ENCODE measurements around the gene RAB1B.
"Not testable (repeated sequence)": the region's sequence is repeated elsewhere in the genome, so short reads cannot be mapped to it uniquely, and the experiment has no call there.

The RAB1B gene

DNA sequence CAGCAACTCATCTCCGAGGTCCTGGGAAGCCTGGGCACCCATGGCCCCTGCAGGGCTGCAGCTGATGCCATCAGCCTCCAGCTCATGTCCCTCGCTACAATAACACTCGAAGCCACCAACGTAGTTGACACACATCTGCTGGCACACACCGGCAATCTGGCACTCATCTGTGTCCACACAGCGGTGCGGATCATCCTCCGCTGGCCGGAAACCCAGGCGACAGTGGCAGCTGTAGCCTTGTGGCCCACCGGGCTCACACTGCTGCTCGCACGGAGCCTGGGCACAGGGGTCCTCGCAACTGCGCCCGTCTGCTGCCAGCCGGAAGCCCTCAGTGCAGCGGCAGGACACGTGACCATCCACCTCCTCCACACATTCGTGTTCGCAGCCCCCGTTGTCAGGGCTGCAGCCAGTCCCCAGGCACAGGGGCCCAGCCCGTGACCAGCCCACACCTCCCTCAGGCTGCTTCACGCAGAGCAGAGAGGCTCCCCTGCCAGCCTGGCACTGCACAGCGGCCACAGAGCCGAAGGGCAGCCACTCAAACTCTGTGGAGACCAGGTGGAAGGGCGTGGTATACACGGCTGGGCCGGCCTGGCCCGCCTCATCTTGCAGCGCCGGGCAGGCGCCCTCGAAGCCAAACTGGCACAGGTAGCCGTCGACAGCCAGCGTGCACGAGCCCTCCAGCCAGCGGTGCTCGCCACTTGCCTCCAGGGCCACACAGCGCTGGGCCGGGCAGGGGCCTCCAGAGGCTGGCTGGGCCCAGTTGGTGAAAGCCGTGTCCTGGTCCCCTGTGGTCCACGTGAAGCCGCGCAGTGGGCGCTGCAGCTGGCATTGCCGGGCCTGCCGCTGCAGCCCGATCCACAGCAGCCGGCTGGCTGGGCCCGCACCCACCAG is 47.7 kb downstream of the RAB1B start:
- H3K27ac ChIP-seq, result no peak overlapping the region
- TF ChIP-seq, protein P1, sequence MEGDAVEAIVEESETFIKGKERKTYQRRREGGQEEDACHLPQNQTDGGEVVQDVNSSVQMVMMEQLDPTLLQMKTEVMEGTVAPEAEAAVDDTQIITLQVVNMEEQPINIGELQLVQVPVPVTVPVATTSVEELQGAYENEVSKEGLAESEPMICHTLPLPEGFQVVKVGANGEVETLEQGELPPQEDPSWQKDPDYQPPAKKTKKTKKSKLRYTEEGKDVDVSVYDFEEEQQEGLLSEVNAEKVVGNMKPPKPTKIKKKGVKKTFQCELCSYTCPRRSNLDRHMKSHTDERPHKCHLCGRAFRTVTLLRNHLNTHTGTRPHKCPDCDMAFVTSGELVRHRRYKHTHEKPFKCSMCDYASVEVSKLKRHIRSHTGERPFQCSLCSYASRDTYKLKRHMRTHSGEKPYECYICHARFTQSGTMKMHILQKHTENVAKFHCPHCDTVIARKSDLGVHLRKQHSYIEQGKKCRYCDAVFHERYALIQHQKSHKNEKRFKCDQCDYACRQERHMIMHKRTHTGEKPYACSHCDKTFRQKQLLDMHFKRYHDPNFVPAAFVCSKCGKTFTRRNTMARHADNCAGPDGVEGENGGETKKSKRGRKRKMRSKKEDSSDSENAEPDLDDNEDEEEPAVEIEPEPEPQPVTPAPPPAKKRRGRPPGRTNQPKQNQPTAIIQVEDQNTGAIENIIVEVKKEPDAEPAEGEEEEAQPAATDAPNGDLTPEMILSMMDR (conservative IDR thresholded peaks at IDR 0.05), result no peak
- no peak for TF ChIP-seq ZFX (IDR thresholded peaks at IDR 0.05)

- no peak within 1 kb of the TSS for H3K27ac ChIP-seq
- TF ChIP-seq, protein P1 (conservative IDR thresholded peaks at IDR 0.05), result no peak
- no peak for TF ChIP-seq ZFX (IDR thresholded peaks at IDR 0.05)
These were observed 48.4 kb downstream of the RAB1B start, which contains the start of gene CD248 for GRCh38 chr11:66316849-66317251. Gene CD248, minus strand, starts transcription at chr11:66317044. Its CDS starts 17 bp downstream, at chr11:66317027.

DNA sequence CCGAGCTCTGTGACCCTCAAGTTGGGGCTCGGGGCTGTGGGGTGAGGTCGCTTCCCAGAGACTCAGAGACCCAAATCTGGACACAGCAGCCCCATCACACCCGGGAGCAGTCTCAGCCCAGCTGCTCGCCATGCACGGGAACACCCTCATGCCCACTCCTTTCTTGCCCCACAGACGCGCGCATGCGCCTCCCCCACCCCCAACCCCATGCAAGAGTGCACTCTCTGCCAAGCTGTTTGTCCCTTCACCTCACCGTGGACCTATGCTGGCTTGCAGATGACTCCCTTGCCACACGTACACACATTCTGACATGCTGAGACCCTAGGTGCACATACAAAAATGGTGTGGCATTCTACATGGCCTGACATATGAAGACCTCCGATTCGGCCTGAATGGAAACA is 48.9 kb downstream of the RAB1B start:
- no peak overlapping the region for H3K27ac ChIP-seq

GRCh38 chr11:66317723-66318599 is 49.5 kb downstream of the RAB1B start:
- TF ChIP-seq, protein P1 (conservative IDR thresholded peaks at IDR 0.05), result no peak
- TF ChIP-seq ZFX (IDR thresholded peaks at IDR 0.05), result no peak
- H3K27ac ChIP-seq, result no peak overlapping the region

More for the DNA sequence above, 48.9 kb downstream of the RAB1B start:
- TF ChIP-seq, protein P1 (conservative IDR thresholded peaks at IDR 0.05), result no peak
- no peak for TF ChIP-seq ZFX (IDR thresholded peaks at IDR 0.05)

GRCh38 chr11:66318600-66318970 is 50.1 kb downstream of the RAB1B start:
- TF ChIP-seq, protein P1 (conservative IDR thresholded peaks at IDR 0.05), result no peak
- no peak for TF ChIP-seq ZFX (IDR thresholded peaks at IDR 0.05)
- no peak overlapping the region for H3K27ac ChIP-seq

DNA sequence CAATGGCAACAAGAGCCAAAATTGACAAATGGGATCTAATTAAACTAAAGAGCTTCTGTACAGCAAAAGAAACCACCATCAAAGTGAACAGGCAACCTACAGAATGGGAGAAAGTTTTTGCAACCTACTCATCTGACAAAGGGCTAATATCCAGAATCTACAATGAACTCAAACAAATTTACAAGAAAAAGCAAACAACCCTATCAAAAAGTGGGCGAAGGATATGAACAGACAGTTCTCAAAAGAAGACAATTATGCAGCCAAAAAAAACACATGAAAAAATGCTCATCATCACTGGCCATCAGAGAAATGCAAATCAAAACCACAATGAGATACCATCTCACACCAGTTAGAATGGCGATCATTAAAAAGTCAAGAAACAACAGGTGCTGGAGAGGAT is 51.9 kb downstream of the RAB1B start:
- not testable (repeated sequence) for H3K27ac ChIP-seq

GRCh38 chr11:66320748-66321147 is 52.3 kb downstream of the RAB1B start:
- H3K27ac ChIP-seq, result not testable (repeated sequence)

GRCh38 chr11:66321606-66322005 is 53.2 kb downstream of the RAB1B start:
- H3K27ac ChIP-seq, result no peak overlapping the region
- TF ChIP-seq ZFX (IDR thresholded peaks at IDR 0.05), result 0 out of 2 replicates have a peak, but pooled peaks have one; percentile 15
- TF ChIP-seq, protein P1 (conservative IDR thresholded peaks at IDR 0.05), result no peak
